Fibroblast of the conjunctiva (primary cell): ENCODE data around the gene TIMP3.
A peak's percentile ranks its signal among the peaks of the same experiment; 100 is the strongest.

Source experiments
- DNase-seq: peaks from one replicate; pipeline ENCODE4 v3.0.0-alpha.2; 2010; ENCODE audit warnings: low read depth

Gene TIMP3

GRCh38 chr22:32786027-32786418 is 15.5 kb upstream of the TIMP3 start:
- DNase-seq: no peak

- DNase-seq: peak; percentile 79
These were observed 12.4 kb upstream of the TIMP3 start for GRCh38 chr22:32788904-32789624.

GRCh38 chr22:32789797-32790620 is 11.5 kb upstream of the TIMP3 start:
- DNase-seq: no peak

- DNase-seq: no peak
These were observed 10.4 kb upstream of the TIMP3 start for GRCh38 chr22:32791056-32791455.

GRCh38 chr22:32791485-32791884 is 10.0 kb upstream of the TIMP3 start:
- DNase-seq: no peak

GRCh38 chr22:32793589-32793988 is 7.9 kb upstream of the TIMP3 start:
- no peak for DNase-seq

- DNase-seq: no peak
These were observed 6.9 kb upstream of the TIMP3 start for GRCh38 chr22:32794449-32795213.

- no peak for DNase-seq
These were observed 6.3 kb upstream of the TIMP3 start for GRCh38 chr22:32795214-32795596.

- peak; percentile 86 for DNase-seq
These were observed 4.5 kb upstream of the TIMP3 start for GRCh38 chr22:32796865-32797573.

- DNase-seq: no peak
These were observed 2.0 kb upstream of the TIMP3 start for GRCh38 chr22:32799496-32799895.

GRCh38 chr22:32800158-32800882 is 1.2 kb upstream of the TIMP3 start:
- DNase-seq: no peak

GRCh38 chr22:32800994-32801536 is 440 bp upstream of the TIMP3 start:
- DNase-seq: no peak

- no peak for DNase-seq
These were observed 796 bp downstream of the TIMP3 start for GRCh38 chr22:32802237-32802765.

- no peak for DNase-seq
These were observed 1.7 kb downstream of the TIMP3 start for GRCh38 chr22:32803020-32803737.

GRCh38 chr22:32803738-32804435 is 2.4 kb downstream of the TIMP3 start:
- no peak for DNase-seq

- no peak for DNase-seq
These were observed 3.2 kb downstream of the TIMP3 start for GRCh38 chr22:32804531-32805360.

- no peak for DNase-seq
These were observed 3.9 kb downstream of the TIMP3 start for GRCh38 chr22:32805361-32805881.

GRCh38 chr22:32806296-32806695 is 4.8 kb downstream of the TIMP3 start:
- DNase-seq: no peak
